ENCODE data around the gene CEP97. TPM values are rescaled to one million over a fixed set of nuclear protein-coding genes. Genes with fewer than 3 reads are reported as not detected.

CEP97 gene
- polyA plus RNA-seq, 1 of the 3 experiments (the other 2 are of a cell fraction) = 1.3 TPM

DNA sequence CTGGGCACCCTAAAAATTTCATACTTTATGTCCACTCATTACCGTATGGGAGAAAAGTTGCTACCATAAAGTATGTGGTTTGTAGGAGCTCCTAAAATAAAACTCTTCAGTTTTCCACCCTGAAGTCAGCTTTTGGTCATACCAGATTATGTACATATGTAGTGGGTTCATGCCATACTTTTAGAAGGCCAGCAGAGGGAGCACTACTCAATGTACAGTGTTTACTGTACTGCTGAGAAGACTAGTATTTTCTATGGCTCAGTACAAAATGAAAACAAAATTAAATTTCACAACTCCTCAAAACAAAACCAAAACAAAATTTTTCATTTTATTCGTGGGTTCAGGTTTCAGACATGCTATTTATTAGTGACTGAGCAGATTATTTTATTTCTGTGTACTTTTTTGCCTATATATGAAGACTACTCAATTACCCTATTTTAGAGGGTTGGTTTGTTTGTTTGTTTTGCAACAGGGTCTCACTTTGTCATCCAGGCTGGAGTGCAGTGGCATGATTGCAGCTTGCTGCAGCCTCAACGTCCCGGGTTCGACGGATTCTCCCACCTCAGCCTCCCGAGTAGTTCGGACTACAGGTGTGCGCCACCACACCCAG lies 78.9 kb downstream of the CEP97 start:
- no peak overlapping the region for H3K4me2 ChIP-seq
- ChIA-PET CTCF (interaction anchor here (0.6 to 14.2 kb wide), 36 partner anchors 8 to 1132 kb away, joined by 3 to 165 read pairs (median 4); partner anchors contain the start of genes NFKBIZ and NXPE3), POLR2A (interaction anchor here (0.6 kb wide), 1 partner anchor 98 kb away, joined by 7 read pairs; no protein-coding TSS in a partner anchor)
- H3K4me1 ChIP-seq (ENCODE audit: control insufficient read depth in 1 of 2, insufficient read depth in 2 of 2, low read depth in 1 of 2, low read length in 1 of 2) = no peaks in the 10 kb centered on the region
- WGBS (ENCODE audit: low lambda C conversion rate) = 76% methylated on average over 9 of the region's 9 CpGs
- H3K9ac ChIP-seq = no peak overlapping the region
- H3K4me3 ChIP-seq (ENCODE audit: low read depth in 2 of 2, low read length in 1 of 2) = no peak overlapping the region; a peak in 1 of 4 replicates
- DNase-seq = peak; percentile 56
- no peak overlapping the region for H2AFZ ChIP-seq (ENCODE audit: low read depth)
- peaks cover 8% of the 10 kb centered on the region; the same call in 1 of the 2 replicates for H3K79me2 ChIP-seq (ENCODE audit: insufficient read depth)
- H3F3A ChIP-seq (replicated peaks; ENCODE audit: insufficient read depth) = no peaks in the 10 kb centered on the region
- H4K20me1 ChIP-seq (ENCODE audit: insufficient read depth) = no peaks in the 10 kb centered on the region
- H3K36me3 ChIP-seq (replicated peaks in 1 of 2; ENCODE audit: control insufficient read depth in 1 of 2, insufficient read depth in 2 of 2, low read length in 1 of 2) = peaks cover 36 to 39% of the 10 kb centered on the region in 2 experiments
- no peaks in the 10 kb centered on the region for H3K27me3 ChIP-seq (ENCODE audit: insufficient read depth)
- H3K9me2 ChIP-seq = no peaks in the 10 kb centered on the region
- TF ChIP-seq SMC3 (IDR thresholded peaks at IDR 0.05; ENCODE audit: low read depth, low read length) (peak; percentile 46; the same call in 1 of the 2 replicates), CTCF (IDR thresholded peaks at IDR 0.05) (peak; percentile 95), RAD21 (IDR thresholded peaks at IDR 0.05; ENCODE audit: low read length) (peak; percentile 63), RFX5 (IDR thresholded peaks at IDR 0.05; ENCODE audit: low read length) (no peak)
- no peaks in the 10 kb centered on the region for H3K9me3 ChIP-seq
- H3K27ac ChIP-seq (ENCODE audit: low read depth in 2 of 2, low read length in 1 of 2) = no peak overlapping the region

- Histone ChIP-seq H3K4me3 (ENCODE audit: low read depth in 2 of 2, low read length in 1 of 2) (no peak overlapping the region), H2AFZ (ENCODE audit: low read depth) (no peak overlapping the region), H3K27ac (ENCODE audit: low read depth in 2 of 2, low read length in 1 of 2) (no peak overlapping the region), H3K27me3 (ENCODE audit: insufficient read depth) (no peaks in the 10 kb centered on the region), H3F3A (replicated peaks; ENCODE audit: insufficient read depth) (peaks cover under 1% of the 10 kb centered on the region), H3K9me2 (no peaks in the 10 kb centered on the region), H3K4me2 (no peak overlapping the region), H3K79me2 (ENCODE audit: insufficient read depth) (peaks cover 9% of the 10 kb centered on the region), H4K20me1 (ENCODE audit: insufficient read depth) (no peaks in the 10 kb centered on the region), H3K36me3 (replicated peaks in 1 of 2; ENCODE audit: control insufficient read depth in 1 of 2, insufficient read depth in 2 of 2, low read length in 1 of 2) (peaks cover 36 to 39% of the 10 kb centered on the region in 2 experiments), H3K9me3 (no peaks in the 10 kb centered on the region), H3K4me1 (ENCODE audit: control insufficient read depth in 1 of 2, insufficient read depth in 2 of 2, low read depth in 1 of 2, low read length in 1 of 2) (no peaks in the 10 kb centered on the region; a peak in 1 of 4 replicates), H3K9ac (no peak overlapping the region)
- WGBS (ENCODE audit: low lambda C conversion rate) = 92% methylated on average over 3 of the region's 3 CpGs
- no peak for TF ChIP-seq JUND (IDR thresholded peaks at IDR 0.05)
- TF ChIP-seq, protein P1, sequence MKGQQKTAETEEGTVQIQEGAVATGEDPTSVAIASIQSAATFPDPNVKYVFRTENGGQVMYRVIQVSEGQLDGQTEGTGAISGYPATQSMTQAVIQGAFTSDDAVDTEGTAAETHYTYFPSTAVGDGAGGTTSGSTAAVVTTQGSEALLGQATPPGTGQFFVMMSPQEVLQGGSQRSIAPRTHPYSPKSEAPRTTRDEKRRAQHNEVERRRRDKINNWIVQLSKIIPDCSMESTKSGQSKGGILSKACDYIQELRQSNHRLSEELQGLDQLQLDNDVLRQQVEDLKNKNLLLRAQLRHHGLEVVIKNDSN (IDR thresholded peaks at IDR 0.05; ENCODE audit: borderline replicate concordance, low read depth) = no peak
- TF ChIP-seq SMC3 (IDR thresholded peaks at IDR 0.05; ENCODE audit: low read depth, low read length) = no peak
- TF ChIP-seq YY1 (IDR thresholded peaks at IDR 0.05; ENCODE audit: low read depth) = no peak
- TF ChIP-seq TAF1 (IDR thresholded peaks at IDR 0.05; ENCODE audit: borderline replicate concordance, low read depth, low read length) = no peak
- TF ChIP-seq FOXM1 (IDR thresholded peaks at IDR 0.05; ENCODE audit: low read depth) = no peak
- no peak for TF ChIP-seq TCF12 (IDR thresholded peaks at IDR 0.05)
- no peak for TF ChIP-seq TEAD4 (IDR thresholded peaks at IDR 0.05; ENCODE audit: borderline replicate concordance, insufficient read depth)
- TF ChIP-seq CHD2 (IDR thresholded peaks at IDR 0.05; ENCODE audit: low read length, partially characterized antibody) = no peak
- TF ChIP-seq USF2 (IDR thresholded peaks at IDR 0.05; ENCODE audit: borderline replicate concordance, low read depth, low read length) = no peak
- TF ChIP-seq FOXJ3 (CRISPR knock-in tag; IDR thresholded peaks at IDR 0.05) = no peak
- TF ChIP-seq NFIC (IDR thresholded peaks at IDR 0.05; ENCODE audit: borderline replicate concordance) = no peak
- CTCF ChIA-PET = interaction anchor here (0.7 to 14.2 kb wide), 8 partner anchors 8 to 426 kb away, joined by 3 to 165 read pairs (median 12); no protein-coding TSS in a partner anchor
- POLR2A ChIA-PET = no interaction called here
- no peak for DNase-seq
Measured at GRCh38 chr3:101803939-101804338, 79.5 kb downstream of the CEP97 start.
